Daoy (cell line): ENCODE results near the gene RPS6KC1. TPM values are rescaled to one million over a fixed set of nuclear protein-coding genes. Genes with fewer than 3 reads are reported as not detected.
A peak's percentile ranks its signal among the peaks of the same experiment; 100 is the strongest.
"Not testable (repeated sequence)": the region's sequence is repeated elsewhere in the genome, so short reads cannot be mapped to it uniquely, and the experiment has no call there.

Source experiments
- DNase-seq: peaks from one replicate; pipeline ENCODE4 v3.0.0-alpha.2; 2015; ENCODE audit warnings: low read depth
- total RNA-seq: library from RNA; depleted of rRNA; stranded (reverse); fragments of >200 nt; shearing (Covaris generic); gene quantifications from 2 replicates; pipeline ENCODE4 v1.2.3, GENCODE V29; 2014; rRNA removed

RPS6KC1 gene
- total RNA-seq, result 17.0 and 23.5 TPM in 2 replicates

DNA sequence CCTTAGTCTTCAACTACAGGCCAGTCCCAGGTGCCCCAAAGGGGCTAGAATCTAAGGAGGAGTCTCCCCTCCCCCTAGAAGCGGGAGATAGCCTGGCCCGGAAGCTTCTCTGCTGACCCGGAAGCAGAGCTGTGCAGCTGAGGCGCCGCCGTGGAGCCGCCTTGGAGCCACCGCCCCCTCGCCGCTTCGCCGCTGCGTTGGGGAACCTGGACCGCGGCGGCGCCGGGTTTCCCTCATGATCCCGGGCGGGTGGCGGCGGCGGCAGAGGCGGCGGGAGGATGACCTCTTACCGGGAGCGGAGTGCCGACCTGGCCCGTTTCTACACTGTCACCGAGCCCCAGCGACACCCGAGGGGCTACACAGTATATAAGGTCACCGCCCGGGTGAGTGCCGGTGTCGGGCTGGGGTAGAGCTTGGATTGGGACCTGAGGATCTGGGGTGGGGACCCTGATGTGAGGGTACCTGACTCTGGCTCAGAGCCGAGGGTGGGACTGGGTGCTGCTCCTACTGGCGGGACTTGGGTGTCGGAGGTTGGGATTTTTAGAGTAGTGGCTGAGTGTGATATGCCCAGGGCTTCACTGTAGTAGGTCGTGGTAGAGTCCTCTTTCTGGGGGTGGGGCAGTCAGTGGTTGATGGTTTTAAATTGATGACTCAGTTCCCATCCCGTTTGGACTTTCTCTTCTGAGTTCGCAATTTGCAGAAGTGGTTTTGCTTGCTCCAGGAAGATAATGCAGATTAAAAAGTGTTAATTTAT is at the start of gene RPS6KC1:
TSS of gene RPS6KC1 (plus strand) at position 115 of the 754 bp plus-strand sequence. CDS start at position 279, 164 bp downstream.
- peak; percentile 89 for DNase-seq

DNA sequence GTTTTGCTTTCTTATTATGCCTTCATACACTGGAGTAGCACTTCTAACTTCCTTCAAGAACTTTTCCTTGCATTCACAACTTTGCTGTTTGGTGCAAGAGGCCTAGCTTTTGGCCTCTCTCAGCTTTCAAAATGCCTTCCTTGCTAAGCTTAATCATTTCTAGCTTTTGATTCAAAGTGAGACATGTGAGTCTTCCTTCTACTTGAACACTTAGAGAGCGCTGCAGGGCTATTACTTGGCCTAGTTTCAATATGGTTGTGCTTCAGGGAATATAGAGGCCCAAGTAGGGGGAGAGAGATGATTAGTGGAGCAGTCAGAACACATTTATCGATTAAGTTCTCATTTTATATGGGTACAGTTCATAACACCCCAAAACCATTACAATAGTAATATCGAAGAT is 47.8 kb upstream of the RPS6KC1 start:
- DNase-seq, result no peak

GRCh38 chr1:213008564-213008963 is 42.5 kb upstream of the RPS6KC1 start:
- no peak for DNase-seq

DNA sequence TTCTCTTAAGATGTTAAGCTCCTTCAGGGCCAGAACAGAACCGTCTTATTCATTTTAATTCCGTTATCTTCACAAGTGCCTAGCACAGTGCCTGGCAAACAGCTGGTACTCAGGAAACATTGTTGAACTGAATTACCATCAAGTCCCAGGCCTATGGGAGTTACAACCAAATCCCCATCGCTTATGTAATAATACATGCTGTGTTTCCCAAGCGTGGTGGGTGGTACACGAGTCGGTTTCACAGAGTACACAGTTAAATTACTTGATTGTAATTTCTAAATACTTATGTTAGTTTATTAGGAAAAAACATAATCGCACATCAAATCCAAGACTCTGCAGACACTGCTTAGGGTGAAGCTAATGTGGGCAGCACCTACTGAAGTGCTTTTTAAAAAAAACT is 36.4 kb upstream of the RPS6KC1 start:
- DNase-seq, result peak; percentile 10

DNA sequence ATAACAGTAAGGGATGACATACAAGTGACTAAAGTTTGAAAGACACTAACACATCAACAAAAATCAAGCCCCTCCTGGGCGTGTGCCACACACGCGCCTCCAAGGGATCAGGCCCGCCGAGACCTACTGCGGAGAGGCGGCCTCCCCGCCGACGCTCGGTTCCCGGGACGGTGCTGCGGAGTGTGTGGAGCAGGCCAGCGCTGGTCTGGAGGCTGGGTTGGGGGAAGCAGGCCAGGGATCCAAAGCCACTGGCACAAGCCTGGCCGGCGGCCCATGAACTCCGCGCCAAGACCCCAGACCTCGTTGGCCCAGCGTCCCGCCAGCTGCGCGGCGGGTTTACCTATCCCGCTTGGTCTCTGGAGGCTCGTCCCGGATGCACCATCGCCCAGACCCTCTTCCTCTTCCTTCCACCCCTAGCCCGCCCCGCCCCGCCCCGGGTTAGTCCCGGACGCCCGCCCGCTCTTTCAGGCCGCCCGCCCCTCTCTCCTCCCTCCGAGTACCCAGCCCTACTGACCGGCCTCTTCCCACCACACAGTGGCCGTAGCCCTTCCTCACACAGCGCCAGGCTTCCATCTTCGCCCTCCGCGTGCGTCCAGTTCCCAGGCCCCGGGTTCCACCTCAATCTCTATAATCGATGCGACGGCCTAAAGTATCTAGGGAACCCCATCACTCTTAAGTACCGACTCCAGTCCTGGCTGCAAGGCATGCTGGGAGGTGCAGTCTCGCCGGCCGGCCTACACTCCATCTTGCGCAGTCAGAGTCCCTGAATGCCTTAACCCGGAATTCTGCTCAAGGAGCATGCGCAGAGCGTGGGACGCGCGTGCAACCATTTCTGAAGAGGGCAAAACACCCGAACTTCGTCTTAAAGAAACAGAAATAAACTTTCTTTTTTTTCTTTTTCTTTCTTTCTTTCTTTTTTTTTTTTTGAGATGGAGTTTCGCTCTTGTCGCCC is 35.7 kb upstream of the RPS6KC1 start, which contains the start of gene ANGEL2:
TSS of gene ANGEL2 (minus strand) at position 769 of the 952 bp plus-strand sequence. CDS start at position 573, 196 bp downstream.
- DNase-seq, result peak; percentile 98

DNA sequence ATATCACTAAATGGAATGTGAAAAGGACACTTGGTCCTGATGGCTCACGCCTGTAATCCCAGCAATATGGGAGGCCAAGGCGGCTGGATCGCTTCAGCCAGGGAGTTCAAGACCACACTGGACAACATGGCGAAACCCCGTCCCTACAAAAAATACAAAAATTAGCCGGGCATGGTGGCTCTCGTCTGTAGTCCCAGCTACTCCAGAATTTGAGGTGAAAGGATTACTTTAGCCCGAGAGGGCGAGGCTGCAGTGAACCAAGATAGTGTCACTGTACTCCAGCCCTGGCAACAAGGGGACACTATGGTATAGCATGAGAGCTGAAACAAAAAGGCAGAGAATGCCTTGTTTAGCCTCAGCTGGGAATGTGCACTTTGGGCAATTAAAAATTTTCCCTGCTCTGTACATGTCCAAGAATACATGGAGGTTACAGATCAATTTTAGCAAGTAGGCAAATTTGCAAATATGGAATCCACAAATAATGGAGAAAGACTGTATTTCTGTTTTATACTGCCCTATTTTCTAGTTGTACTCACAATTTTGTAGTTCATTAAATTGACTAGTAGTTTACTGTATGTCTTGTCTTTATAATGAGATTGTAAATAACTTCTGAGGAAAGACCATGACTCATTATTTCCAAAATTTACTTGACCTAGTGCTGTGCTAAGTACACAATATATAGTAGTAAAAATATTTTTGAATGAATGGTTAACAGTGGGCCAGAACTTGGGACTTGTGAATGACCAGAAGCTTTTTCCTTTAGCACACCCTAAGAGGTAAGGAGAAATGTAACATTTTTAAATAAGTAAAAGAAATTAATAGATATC is 33.4 kb upstream of the RPS6KC1 start:
- DNase-seq, result no peak

DNA sequence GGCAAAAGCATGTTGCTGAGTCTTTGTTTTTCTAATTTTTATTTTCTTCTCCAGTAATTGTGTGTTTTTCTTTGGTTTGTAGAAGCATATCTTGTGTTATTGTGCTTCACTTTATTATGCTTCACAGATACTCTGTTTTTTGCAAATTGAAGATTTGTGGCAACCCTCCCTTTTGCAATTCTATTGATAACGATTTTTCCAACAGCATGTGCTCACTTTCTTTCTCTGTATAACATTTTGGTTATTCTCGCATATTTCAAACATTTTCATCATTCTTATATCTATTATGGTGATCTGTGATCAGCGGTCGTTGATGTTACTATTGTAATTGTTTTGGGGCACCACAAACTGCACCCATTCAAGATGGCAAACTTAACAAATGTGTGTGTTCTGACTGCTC is 31.6 kb upstream of the RPS6KC1 start:
- DNase-seq, result no peak

DNA sequence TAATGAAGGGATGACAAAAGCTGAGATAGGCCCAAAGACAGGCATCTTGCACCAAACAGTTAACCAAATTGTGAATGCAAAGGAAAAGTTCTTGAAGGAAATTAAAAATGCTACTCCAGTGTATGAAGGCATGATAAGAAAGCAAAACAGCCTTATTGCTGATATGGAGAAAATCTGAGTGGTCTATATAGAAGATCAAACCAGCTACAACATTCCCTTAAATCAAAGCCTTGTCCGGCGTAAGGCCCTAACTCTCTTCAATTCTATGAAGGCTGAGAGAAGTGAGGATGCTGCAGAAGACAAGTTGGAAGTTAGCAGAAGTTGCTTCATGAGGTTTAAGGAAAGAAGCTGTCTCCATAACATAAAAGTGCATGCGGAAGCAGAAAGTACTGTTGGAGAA is 31.0 kb upstream of the RPS6KC1 start:
- DNase-seq, result no peak

DNA sequence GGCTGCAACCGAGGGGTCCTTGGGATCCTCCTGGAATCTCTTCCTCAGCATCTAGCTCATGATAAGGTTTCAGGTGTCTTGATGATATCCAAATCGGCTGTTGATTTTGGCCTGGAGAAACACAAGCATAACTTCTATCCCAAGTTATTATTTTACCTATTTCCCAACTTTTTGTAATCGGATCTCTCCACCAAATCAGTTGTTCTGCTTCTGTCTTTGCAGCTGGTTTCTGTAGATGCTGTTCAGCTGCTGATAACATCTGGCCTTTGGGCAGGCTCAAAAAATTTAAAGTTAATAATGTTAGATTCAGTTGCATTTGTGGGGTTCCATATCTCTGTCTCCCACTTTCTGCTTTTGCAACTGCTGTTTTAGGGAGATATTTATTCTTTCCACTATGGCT is 24.0 kb upstream of the RPS6KC1 start:
- DNase-seq, result not testable (repeated sequence)

- no peak for DNase-seq
Observed at GRCh38 chr1:213032651-213033050, 18.4 kb upstream of the RPS6KC1 start.

- no peak for DNase-seq
Observed at GRCh38 chr1:213034713-213035112, 16.3 kb upstream of the RPS6KC1 start.

- DNase-seq, result no peak
Observed at GRCh38 chr1:213035573-213035972, 15.5 kb upstream of the RPS6KC1 start.

GRCh38 chr1:213041443-213041842 is 9.6 kb upstream of the RPS6KC1 start:
- peak; percentile 41 for DNase-seq

- not testable (repeated sequence) for DNase-seq
Observed at GRCh38 chr1:213045321-213046226, 5.5 kb upstream of the RPS6KC1 start.

- no peak for DNase-seq
Observed at GRCh38 chr1:213049232-213049631, 1.8 kb upstream of the RPS6KC1 start.

- DNase-seq, result no peak
Observed at GRCh38 chr1:213050745-213051126, 305 bp upstream of the RPS6KC1 start.

DNA sequence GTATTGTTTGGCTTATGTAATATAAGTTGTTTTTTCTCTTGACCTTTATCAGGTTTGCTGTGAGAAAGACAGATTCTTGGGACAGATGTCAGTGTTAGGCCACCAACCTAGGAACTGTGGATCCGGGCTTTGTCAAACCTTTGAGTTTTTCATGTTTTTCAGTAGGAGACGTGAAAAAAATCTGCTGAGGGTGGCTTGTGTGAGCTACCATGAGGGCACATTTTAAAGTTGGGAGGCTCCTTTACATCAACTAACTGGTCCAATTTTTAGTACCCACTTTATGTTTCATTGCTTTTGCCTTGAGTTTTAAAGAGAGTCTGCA is 801 bp downstream of the RPS6KC1 start:
- DNase-seq, result no peak

GRCh38 chr1:213053455-213053854 is 2.4 kb downstream of the RPS6KC1 start:
- DNase-seq, result no peak

DNA sequence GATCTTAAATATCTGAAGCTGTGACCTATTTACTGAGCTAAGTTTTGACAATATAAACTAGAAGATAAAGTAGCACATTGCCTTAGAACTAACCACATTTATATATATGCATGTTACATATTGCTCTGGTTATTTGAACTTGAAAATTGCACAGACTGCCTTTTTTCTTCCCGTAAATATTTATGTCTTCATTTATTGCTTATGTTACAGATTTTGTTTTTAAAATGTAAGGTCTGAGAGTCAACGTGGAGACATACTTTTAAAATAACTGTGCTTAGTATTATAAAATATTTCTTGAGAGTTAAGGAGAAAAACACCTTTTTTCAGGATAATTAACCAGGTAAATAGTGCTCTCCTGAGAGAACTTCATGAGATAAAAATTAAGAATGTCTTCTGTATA is 3.1 kb downstream of the RPS6KC1 start:
- no peak for DNase-seq

- no peak for DNase-seq
Observed at GRCh38 chr1:213054733-213055591, 3.9 kb downstream of the RPS6KC1 start.
